ENCODE data around the gene SERINC1.

Gene SERINC1

DNA sequence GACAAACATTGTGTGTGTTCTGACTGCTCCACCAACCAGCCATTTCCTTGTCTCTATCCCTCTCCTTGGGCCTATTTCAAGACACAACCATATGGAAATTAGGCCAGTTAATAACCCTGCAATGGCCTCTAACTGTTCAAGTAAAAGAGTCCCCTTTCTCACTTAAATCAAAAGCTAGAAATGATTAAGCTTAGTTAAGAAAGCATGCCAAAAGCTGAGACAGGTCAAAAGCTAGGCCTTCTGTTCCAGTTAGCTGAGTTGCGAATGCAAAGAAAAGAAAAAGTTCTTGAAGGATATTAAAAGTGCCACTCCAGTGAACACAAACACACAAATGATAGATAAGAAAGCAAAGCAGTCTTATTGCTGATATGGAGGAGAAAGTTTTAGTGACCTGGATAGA lies 22.5 kb downstream of the SERINC1 start:
- ATAC-seq (ENCODE audit: insufficient read depth, low read depth) = no peak
- TF ChIP-seq CTCF (IDR thresholded peaks at IDR 0.05; ENCODE audit: borderline replicate concordance, extremely low read depth, low read length, poor library complexity, severe bottlenecking) = no peak
- no peak for TF ChIP-seq EZH2 (IDR thresholded peaks at IDR 0.05; ENCODE audit: borderline replicate concordance, low read depth, low read length, severe bottlenecking)
- no peaks in the 10 kb centered on the region for H3K79me2 ChIP-seq (ENCODE audit: insufficient read depth, low read length)
- H3K27me3 ChIP-seq (ENCODE audit: insufficient read depth, low read length, poor library complexity) = no peaks in the 10 kb centered on the region
- H2AFZ ChIP-seq (ENCODE audit: low read depth, low read length) = no peak overlapping the region
- no peaks in the 10 kb centered on the region for H3K9me3 ChIP-seq (ENCODE audit: insufficient read depth, low read length, severe bottlenecking)
- H3K27ac ChIP-seq (ENCODE audit: low read length) = no peak overlapping the region
- H3K9ac ChIP-seq (ENCODE audit: low read depth, low read length) = no peak overlapping the region
- no peaks in the 10 kb centered on the region for H3K4me1 ChIP-seq (ENCODE audit: insufficient read depth, low read length)
- no peak overlapping the region for H3K4me3 ChIP-seq (ENCODE audit: low read depth in 1 of 2, low read length in 2 of 2)
- no peak overlapping the region for H3K4me2 ChIP-seq (ENCODE audit: insufficient read depth, low read length)
- DNase-seq = no peak
- no peaks in the 10 kb centered on the region; the same call in 1 of the 2 replicates for H4K20me1 ChIP-seq (ENCODE audit: insufficient read depth, low read length)
- H3K36me3 ChIP-seq (ENCODE audit: insufficient read depth, low read length) = peaks cover 94% of the 10 kb centered on the region

- no peak overlapping the region for H3K9ac ChIP-seq (ENCODE audit: low read depth, low read length)
- H3K4me2 ChIP-seq (ENCODE audit: insufficient read depth, low read length) = no peak overlapping the region
- TF ChIP-seq CTCF (IDR thresholded peaks at IDR 0.05; ENCODE audit: borderline replicate concordance, extremely low read depth, low read length, poor library complexity, severe bottlenecking) (no peak), EZH2 (IDR thresholded peaks at IDR 0.05; ENCODE audit: borderline replicate concordance, low read depth, low read length, severe bottlenecking) (no peak)
- ATAC-seq (ENCODE audit: insufficient read depth, low read depth) (no peak), DNase-seq (no peak)
- no peaks in the 10 kb centered on the region for H3K27me3 ChIP-seq (ENCODE audit: insufficient read depth, low read length, poor library complexity)
- H3K79me2 ChIP-seq (ENCODE audit: insufficient read depth, low read length) = no peaks in the 10 kb centered on the region
- no peaks in the 10 kb centered on the region for H4K20me1 ChIP-seq (ENCODE audit: insufficient read depth, low read length)
- H3K9me3 ChIP-seq (ENCODE audit: insufficient read depth, low read length, severe bottlenecking) = peaks cover 6% of the 10 kb centered on the region
- H3K4me3 ChIP-seq (ENCODE audit: low read depth in 1 of 2, low read length in 2 of 2) = no peak overlapping the region
- H3K36me3 ChIP-seq (ENCODE audit: insufficient read depth, low read length) = peaks cover 89% of the 10 kb centered on the region
- H3K27ac ChIP-seq (ENCODE audit: low read length) = no peak overlapping the region
- H3K4me1 ChIP-seq (ENCODE audit: insufficient read depth, low read length) = no peaks in the 10 kb centered on the region
- H2AFZ ChIP-seq (ENCODE audit: low read depth, low read length) = no peak overlapping the region
Measured at GRCh38 chr6:122445274-122445673, 26.3 kb downstream of the SERINC1 start.

GRCh38 chr6:122438975-122439374 lies 32.6 kb downstream of the SERINC1 start:
- Histone ChIP-seq H3K9ac (ENCODE audit: low read depth, low read length) (no peak overlapping the region), H2AFZ (ENCODE audit: low read depth, low read length) (no peak overlapping the region), H3K9me3 (ENCODE audit: insufficient read depth, low read length, severe bottlenecking) (peaks cover 30% of the 10 kb centered on the region), H3K79me2 (ENCODE audit: insufficient read depth, low read length) (no peaks in the 10 kb centered on the region), H3K4me1 (ENCODE audit: insufficient read depth, low read length) (no peaks in the 10 kb centered on the region), H3K4me3 (ENCODE audit: low read depth in 1 of 2, low read length in 2 of 2) (no peak overlapping the region), H3K4me2 (ENCODE audit: insufficient read depth, low read length) (no peak overlapping the region), H3K27me3 (ENCODE audit: insufficient read depth, low read length, poor library complexity) (no peaks in the 10 kb centered on the region), H3K36me3 (ENCODE audit: insufficient read depth, low read length) (peaks cover 82% of the 10 kb centered on the region), H4K20me1 (ENCODE audit: insufficient read depth, low read length) (no peaks in the 10 kb centered on the region), H3K27ac (ENCODE audit: low read length) (no peak overlapping the region)
- no peak for TF ChIP-seq EZH2 (IDR thresholded peaks at IDR 0.05; ENCODE audit: borderline replicate concordance, low read depth, low read length, severe bottlenecking)
- TF ChIP-seq CTCF (IDR thresholded peaks at IDR 0.05; ENCODE audit: borderline replicate concordance, extremely low read depth, low read length, poor library complexity, severe bottlenecking) = no peak
- DNase-seq (peak; percentile 14), ATAC-seq (ENCODE audit: insufficient read depth, low read depth) (peak; percentile 29; the same call in 1 of the 3 replicates)

DNA sequence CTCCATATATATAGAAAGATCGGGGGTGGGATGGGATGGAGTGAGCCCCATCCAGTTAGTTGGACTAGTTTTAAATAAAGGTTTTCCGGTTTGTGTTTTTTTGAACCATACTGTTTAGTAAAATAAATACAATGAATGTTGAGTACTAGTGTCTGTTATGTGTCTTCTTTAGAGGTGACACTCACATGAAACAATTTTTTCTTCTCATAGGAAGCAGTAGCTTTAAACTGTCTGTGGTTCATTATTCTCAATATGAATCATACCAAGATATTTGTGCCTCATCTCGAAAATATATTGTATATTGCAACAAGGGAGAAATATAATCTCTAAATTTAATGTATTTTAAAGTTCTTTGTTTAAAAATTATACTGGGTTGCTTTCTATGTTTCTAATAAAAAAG lies 38.8 kb downstream of the SERINC1 start:
- no peak overlapping the region for H3K9ac ChIP-seq (ENCODE audit: low read depth, low read length)
- no peaks in the 10 kb centered on the region; the same call in 1 of the 2 replicates for H3K79me2 ChIP-seq (ENCODE audit: insufficient read depth, low read length)
- H2AFZ ChIP-seq (ENCODE audit: low read depth, low read length) = no peak overlapping the region
- H3K4me1 ChIP-seq (ENCODE audit: insufficient read depth, low read length) = no peaks in the 10 kb centered on the region
- no peak overlapping the region for H3K27ac ChIP-seq (ENCODE audit: low read length)
- DNase-seq (no peak), ATAC-seq (ENCODE audit: insufficient read depth, low read depth) (no peak)
- no peak overlapping the region for H3K4me3 ChIP-seq (ENCODE audit: low read depth in 1 of 2, low read length in 2 of 2)
- H3K4me2 ChIP-seq (ENCODE audit: insufficient read depth, low read length) = no peak overlapping the region
- H3K9me3 ChIP-seq (ENCODE audit: insufficient read depth, low read length, severe bottlenecking) = peaks cover 2% of the 10 kb centered on the region
- no peaks in the 10 kb centered on the region for H4K20me1 ChIP-seq (ENCODE audit: insufficient read depth, low read length)
- TF ChIP-seq EZH2 (IDR thresholded peaks at IDR 0.05; ENCODE audit: borderline replicate concordance, low read depth, low read length, severe bottlenecking) (no peak), CTCF (IDR thresholded peaks at IDR 0.05; ENCODE audit: borderline replicate concordance, extremely low read depth, low read length, poor library complexity, severe bottlenecking) (no peak)
- peaks cover 84% of the 10 kb centered on the region for H3K36me3 ChIP-seq (ENCODE audit: insufficient read depth, low read length)
- no peaks in the 10 kb centered on the region for H3K27me3 ChIP-seq (ENCODE audit: insufficient read depth, low read length, poor library complexity)
